Posterior cingulate gyrus (tissue), 11 donors: Measurements from ENCODE around the gene MCM6.

Experiments used
- DNase-seq, 10 donors: peaks; one replicate each; pipeline versions ENCODE4 v3.0.0 to v3.0.0-alpha.2; 2020 to 2021; ENCODE audit warnings: mixed read lengths in 3 of 10
- intact Hi-C: fragments of 100-400 bp; cut with DNase I; formaldehyde crosslinking; loops from one replicate; pipeline ENCODE4 v1.15.1; 2023

Gene MCM6

GRCh38 chr2:135792401-135793150 is 83.7 kb downstream of the MCM6 start:
- no peak for DNase-seq
- intact Hi-C loops: no loop called here

GRCh38 chr2:135791418-135792190 is 84.6 kb downstream of the MCM6 start:
- DNase-seq: no peak
- intact Hi-C loops: no loop called here

- intact Hi-C loops: no loop called here
- DNase-seq: no peak
These were observed 85.8 kb downstream of the MCM6 start for GRCh38 chr2:135790423-135790822.
